ENCODE results near the gene CD84.
"Not testable (repeated sequence)": the region's sequence is repeated elsewhere in the genome, so short reads cannot be mapped to it uniquely, and the experiment has no call there.

- TF ChIP-seq, protein P1, sequence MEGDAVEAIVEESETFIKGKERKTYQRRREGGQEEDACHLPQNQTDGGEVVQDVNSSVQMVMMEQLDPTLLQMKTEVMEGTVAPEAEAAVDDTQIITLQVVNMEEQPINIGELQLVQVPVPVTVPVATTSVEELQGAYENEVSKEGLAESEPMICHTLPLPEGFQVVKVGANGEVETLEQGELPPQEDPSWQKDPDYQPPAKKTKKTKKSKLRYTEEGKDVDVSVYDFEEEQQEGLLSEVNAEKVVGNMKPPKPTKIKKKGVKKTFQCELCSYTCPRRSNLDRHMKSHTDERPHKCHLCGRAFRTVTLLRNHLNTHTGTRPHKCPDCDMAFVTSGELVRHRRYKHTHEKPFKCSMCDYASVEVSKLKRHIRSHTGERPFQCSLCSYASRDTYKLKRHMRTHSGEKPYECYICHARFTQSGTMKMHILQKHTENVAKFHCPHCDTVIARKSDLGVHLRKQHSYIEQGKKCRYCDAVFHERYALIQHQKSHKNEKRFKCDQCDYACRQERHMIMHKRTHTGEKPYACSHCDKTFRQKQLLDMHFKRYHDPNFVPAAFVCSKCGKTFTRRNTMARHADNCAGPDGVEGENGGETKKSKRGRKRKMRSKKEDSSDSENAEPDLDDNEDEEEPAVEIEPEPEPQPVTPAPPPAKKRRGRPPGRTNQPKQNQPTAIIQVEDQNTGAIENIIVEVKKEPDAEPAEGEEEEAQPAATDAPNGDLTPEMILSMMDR (optimal IDR thresholded peaks at IDR 0.05 in 1 of 3, IDR thresholded peaks at IDR 0.05 in 1 of 3, conservative IDR thresholded peaks at IDR 0.05 in 1 of 3; ENCODE audit: extremely low read depth in 1 of 3, insufficient read depth in 2 of 3, low read length in 3 of 3), result not testable (repeated sequence)
- TF ChIP-seq EZH2 (IDR thresholded peaks at IDR 0.05; ENCODE audit: low read length), result not testable (repeated sequence)
Measured at GRCh38 chr1:160562745-160563144, 16.6 kb downstream of the CD84 start.
